ENCODE results near the gene FPGS.

- TF ChIP-seq CTCF (IDR thresholded peaks at IDR 0.05) (no peak), EP300 (IDR thresholded peaks at IDR 0.05) (no peak)
These were observed 12.2 kb downstream of the FPGS start for GRCh38 chr9:127814619-127815511.

Data from ovary (tissue), 3 donors.